Stimulated activated CD4-positive, alpha-beta T cell treated with anti-CD3 and anti-CD28 coated beads, Interleukin-1b, Interleukin-23, amount 100 ng/mL, for 4 hours (primary cell): ENCODE measurements around the gene ROR1.
"Not testable (repeated sequence)": the region's sequence is repeated elsewhere in the genome, so short reads cannot be mapped to it uniquely, and the experiment has no call there.

Source experiments
- DNase-seq, 2 donors: peaks; one replicate each; pipeline ENCODE4 v3.0.0-alpha.2; 2020; ENCODE audit warnings: low read depth in 2 of 2

The ROR1 gene

GRCh38 chr1:64100791-64101190 is 327.0 kb downstream of the ROR1 start:
- DNase-seq, result no peak

DNA sequence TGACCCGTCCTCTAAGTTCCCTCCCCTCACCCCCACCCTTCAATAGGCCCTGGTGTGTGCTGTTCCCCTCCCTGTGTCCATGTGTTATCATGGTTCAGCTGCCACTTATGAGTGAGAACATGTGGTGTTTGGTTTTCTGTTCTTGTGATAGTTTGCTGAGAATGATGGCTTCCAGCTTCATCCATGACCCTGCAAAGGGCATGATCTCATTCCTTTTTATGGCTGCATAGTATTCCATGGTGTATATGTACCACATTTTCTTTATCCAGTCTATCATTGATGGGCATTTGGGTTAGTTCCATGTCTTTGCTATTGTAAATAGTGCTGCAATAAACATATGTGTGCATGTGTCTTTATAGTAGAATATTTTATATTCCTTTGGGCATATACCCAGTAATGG is 330.8 kb downstream of the ROR1 start:
- DNase-seq, result not testable (repeated sequence)

GRCh38 chr1:64107118-64107519 is 333.3 kb downstream of the ROR1 start:
- no peak for DNase-seq

DNA sequence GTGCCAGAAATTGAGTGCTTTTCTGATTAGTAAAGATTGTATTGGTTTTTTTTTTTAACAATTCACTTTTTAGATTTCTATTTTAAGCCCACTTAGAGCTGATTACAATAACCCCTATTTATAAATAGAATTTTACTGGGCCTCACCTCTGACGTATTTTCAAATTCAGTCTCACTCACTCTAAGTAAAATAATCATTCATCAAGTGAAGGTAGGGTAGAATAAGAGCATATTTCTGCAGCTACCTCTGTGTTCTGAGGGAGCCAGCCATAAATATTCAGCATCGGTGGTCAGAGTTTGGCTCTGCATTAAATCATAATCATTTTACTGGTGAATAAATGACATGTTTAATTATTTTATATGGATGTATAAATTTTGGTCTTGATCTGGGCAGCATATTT is 333.8 kb downstream of the ROR1 start:
- DNase-seq, result no peak

GRCh38 chr1:64110924-64111777 is 337.3 kb downstream of the ROR1 start:
- DNase-seq, result no peak

DNA sequence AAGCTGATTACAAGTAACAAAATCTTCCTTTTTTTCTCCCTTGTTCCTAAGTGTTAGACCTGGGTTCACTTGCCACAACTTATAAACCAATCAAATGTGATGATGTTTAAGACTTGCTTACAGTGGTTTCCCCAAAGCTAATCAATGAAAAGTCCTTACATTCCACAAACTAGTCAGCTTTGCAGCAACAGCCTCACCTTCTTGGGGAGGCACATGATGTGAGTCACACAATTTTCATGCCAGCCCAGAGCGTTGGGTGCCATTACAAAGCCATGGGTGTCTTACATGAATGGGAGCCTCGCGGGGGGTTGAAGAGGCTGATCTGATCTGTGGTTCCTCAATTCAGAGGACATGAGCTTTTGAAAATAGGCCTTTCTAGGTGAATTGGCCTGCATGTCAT is 338.0 kb downstream of the ROR1 start:
- DNase-seq, result no peak

GRCh38 chr1:64112281-64112680 is 338.5 kb downstream of the ROR1 start:
- no peak for DNase-seq

- DNase-seq, result no peak
These were observed 340.3 kb downstream of the ROR1 start for GRCh38 chr1:64114012-64114525.

DNA sequence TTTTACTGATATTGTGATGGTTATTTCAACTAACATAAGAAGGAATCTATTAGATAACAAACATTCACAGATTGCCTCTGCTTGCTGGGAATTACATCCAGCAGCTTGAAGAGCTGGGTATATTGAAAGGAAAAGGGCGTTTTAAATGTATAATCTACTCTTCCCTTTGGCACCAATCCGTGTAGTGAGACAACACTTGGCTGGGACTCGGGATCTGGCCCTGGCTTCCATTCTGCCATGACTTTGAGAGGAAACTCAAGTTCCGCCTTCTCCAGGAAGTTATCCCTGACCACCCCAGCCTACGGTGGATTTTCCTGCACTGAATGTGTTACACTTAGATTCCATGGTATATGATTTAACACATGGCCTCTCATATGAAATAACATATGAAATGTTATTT is 342.7 kb downstream of the ROR1 start:
- DNase-seq, result no peak

DNA sequence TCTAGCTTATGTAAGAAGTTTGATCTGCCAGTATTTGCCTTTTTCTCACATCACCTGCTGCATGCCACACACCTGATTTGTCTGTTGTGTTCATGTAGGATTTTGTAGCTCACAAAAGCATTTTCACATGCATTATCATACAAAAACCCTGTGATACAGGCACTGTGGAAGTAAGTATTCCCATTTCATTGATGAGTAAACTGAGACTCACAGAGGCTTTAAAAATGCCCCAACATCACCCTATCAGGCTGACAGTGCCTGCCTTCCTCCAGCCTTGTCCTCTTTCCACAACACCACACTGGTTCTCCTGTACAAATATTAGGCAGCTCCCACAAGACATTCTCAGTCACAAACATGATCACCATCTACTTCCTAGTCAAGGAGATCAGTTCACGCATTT is 343.7 kb downstream of the ROR1 start:
- DNase-seq, result no peak

DNA sequence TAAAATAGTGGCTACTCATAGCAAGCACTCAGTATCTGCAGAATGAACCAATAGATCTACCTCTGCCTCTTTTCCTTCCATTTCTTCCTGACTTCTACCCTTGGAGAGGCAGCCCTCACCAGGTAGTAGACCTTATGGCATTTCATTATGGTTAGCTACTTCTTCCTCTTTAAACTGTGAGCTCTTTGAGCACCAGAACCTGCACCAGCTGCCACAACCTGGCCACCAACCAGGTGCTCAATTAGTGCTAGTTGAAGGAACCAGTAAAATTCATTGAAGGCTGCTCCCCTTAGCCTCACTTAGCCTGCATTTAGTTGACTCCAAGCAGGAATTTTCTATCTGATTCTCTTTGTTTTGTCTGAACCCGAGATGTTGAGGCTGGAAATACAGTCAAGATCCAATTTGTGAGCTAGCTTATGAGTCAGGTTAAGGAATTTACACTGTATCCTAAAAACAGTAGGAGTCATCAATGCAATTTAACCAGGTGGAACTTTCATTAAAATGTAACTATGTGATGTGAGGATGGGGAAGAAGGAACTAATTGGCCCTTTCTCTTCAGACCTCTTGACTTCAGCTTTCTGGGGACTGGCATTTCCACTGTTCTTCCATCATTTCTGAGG is 348.1 kb downstream of the ROR1 start:
- no peak for DNase-seq

- DNase-seq, result no peak
These were observed 348.8 kb downstream of the ROR1 start for GRCh38 chr1:64122588-64122987.

DNA sequence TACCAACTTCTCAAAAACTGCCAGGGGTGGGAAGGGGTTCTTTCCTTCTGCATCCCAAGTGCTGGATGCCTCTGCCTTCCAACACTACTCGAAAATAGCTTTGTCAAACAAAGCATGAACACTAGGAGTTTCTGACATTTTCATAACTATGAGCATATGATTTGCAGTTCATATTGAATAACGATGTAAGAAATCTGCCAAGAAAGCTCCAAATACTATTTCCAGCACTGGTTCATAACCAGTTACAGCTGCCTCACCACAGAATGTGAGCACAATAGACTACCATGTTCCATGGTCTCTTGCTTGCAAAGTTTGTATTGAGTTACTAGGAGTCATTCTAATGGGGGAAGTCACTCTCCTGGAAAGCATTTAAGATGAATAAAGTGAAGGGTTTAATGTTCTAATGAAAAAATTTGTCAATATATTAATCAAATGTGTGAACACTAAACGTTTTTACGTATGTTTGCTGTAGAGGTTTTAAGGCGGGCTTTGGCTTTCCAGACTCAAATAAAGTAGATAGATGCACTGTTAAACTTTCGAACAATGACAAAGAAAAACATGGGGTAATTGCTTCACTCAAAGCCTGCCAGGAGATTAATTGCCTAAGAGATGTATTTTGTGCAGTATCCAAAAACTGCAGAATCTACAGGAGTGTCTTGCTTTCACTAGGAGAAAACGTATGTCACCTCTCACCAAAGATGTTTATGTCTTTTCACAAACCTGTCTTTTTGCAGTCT is 351.1 kb downstream of the ROR1 start:
- DNase-seq, result no peak

DNA sequence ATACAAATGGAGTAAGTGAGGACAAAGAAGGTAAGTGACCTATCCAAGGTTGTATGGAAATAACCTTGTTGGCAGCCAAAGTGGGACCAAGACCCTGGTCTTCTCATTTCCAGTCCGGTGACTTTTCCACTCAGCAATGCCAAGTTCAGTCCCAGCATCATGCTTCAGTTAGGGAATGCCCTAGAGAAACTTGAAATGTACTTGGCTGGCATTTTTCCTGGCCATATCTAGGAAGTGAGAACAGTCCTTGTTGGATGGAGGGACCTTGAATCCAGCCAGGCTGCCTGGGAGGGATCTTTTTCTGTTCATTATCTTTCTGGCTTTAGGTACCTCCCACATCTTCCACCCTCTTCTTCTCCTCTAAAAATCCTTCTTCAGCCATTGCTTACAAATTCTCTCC is 352.8 kb downstream of the ROR1 start:
- no peak for DNase-seq

- DNase-seq, result no peak
These were observed 353.5 kb downstream of the ROR1 start for GRCh38 chr1:64127297-64127696.

- DNase-seq, result no peak
These were observed 355.9 kb downstream of the ROR1 start for GRCh38 chr1:64129701-64130100.

GRCh38 chr1:64131155-64131554 is 357.3 kb downstream of the ROR1 start:
- DNase-seq, result no peak

DNA sequence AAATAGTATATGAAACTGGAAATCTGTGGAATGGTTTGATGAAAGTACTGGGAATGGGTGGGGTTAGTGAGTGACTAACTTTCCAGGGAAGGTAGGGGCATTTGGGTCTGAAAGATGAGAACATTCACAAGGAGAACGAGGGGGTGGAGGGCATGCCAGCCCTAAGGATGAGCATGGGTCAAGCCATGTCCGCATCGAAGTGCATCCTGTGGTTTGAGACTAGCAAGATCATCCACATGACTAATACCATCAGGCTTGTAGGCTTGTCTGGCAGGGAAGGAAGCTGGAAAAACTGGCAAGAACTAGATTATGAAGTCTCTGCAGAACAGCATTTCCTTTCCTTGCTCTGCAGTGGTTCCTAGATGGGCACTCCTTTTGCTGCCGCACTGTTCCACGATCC is 359.2 kb downstream of the ROR1 start:
- no peak for DNase-seq

- DNase-seq, result no peak
These were observed 361.8 kb downstream of the ROR1 start for GRCh38 chr1:64135462-64136223.

DNA sequence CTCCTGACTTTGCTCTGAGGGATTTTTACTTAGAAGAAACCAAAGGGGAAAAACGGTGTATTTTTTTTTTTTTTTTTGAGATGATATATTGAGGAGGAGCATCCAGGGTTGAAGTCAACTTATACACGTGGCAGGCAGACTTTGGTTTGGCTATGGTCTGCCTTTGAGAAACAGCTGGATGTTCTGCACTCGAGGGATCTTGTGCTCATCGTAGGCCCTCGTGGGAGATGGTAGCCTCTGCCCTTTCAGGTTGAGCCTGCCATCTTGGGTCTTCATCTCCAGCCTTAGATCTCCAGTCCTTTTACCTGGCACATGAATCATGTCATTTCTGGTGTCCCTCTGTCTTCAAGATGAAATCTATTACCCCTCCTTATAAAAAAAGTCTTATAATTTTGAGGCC is 362.5 kb downstream of the ROR1 start:
- no peak for DNase-seq

- peak; percentile 54 to 61 for DNase-seq
These were observed 363.1 kb downstream of the ROR1 start for GRCh38 chr1:64136752-64137411.
